ENCODE measurements around the gene LDB3. TPM values are rescaled to one million over a fixed set of nuclear protein-coding genes. Genes with fewer than 3 reads are reported as not detected.

LDB3 gene
- total RNA-seq, 1 donor from 2014 or later, result not detected

DNA sequence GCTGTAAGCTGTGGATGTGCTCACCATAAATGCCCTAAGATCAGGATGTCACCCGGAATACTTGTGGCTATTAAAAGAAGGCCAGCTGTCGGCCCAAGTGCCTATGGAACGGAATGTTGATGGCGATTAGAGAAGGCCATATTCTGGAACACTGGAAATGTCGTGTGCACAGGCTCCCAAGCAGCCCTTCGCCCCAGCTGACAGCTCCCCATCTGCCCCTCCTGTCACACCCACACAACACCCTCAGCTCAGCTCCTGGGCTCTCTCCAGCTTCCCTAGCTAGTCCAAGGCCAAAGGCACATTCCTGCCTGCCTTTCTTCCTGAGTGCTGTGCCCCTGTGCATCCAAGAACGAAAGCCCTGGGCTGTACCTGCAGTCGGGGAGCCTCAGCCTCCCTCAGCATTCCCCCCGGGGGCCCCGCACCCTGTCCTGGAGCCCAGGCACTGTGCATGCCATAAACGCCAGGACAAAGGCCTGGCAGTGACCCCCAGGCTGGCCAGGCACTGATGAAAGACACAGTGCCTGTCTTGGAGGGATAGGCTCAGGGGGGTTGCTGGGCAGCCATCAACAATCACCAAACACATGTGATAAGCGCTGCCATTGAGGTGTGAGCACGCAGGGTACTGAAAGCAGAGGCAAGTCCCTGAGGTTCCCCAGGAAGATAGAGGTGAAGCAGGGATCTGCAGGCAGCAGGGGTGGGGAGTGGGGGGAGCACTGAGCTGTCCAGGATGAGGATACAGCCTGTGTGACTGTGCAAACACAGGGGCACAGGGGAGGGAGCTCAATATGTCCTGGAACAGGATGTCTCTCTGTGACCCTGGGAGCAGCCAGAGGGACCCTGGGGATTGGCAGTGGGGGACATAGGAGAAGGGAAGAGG is 3.7 kb upstream of the LDB3 start:
- no peak for DNase-seq (ENCODE audit: low read depth)
- TF ChIP-seq, protein P1, sequence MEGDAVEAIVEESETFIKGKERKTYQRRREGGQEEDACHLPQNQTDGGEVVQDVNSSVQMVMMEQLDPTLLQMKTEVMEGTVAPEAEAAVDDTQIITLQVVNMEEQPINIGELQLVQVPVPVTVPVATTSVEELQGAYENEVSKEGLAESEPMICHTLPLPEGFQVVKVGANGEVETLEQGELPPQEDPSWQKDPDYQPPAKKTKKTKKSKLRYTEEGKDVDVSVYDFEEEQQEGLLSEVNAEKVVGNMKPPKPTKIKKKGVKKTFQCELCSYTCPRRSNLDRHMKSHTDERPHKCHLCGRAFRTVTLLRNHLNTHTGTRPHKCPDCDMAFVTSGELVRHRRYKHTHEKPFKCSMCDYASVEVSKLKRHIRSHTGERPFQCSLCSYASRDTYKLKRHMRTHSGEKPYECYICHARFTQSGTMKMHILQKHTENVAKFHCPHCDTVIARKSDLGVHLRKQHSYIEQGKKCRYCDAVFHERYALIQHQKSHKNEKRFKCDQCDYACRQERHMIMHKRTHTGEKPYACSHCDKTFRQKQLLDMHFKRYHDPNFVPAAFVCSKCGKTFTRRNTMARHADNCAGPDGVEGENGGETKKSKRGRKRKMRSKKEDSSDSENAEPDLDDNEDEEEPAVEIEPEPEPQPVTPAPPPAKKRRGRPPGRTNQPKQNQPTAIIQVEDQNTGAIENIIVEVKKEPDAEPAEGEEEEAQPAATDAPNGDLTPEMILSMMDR (conservative IDR thresholded peaks at IDR 0.05; ENCODE audit: low read depth, low read length), result no peak
- no peak overlapping the region for H3K4me3 ChIP-seq (ENCODE audit: low read depth, low read length)

DNA sequence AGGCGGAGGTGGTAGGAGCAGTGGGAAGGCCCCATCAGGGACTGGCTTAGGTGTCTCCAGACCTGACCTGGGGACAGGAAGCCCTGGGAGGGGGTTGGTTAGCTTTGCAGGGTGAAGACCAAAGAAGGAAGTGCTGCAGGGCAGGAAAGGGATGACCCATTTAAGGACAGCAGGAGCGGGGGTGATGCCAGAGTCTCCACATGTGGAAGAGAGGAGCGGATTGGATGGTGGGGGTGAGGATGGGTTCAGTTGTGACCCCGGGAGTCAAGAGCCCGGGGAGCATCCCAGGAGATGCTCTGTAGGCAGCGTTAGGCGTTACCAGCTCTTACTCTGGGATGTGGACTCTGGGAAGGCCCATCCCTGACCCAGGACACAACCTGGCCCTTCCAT is 3.1 kb upstream of the LDB3 start:
- TF ChIP-seq, protein P1 (conservative IDR thresholded peaks at IDR 0.05; ENCODE audit: low read depth, low read length), result no peak
- DNase-seq (ENCODE audit: low read depth), result no peak
- H3K4me3 ChIP-seq (ENCODE audit: low read depth, low read length), result no peak overlapping the region

DNA sequence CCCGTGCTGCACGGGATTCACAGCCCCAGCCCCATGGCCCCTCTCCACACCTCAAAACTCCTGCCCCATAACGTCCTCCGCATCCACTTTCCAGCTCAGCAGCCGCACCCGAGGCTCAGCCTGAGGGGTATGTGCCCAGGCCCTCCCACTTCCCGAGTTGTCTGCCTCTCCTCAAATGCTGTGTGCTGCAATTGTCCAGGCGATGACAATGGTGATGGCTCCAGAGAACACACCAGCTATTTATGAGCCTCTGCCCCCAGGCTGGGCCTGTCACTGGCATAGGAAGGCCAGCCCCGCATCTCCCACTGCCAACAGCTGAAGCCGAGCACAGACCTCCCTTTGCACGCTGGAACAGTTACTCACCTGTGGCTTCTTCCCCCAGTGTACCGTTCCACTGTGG is 2.4 kb upstream of the LDB3 start:
- DNase-seq (ENCODE audit: low read depth), result no peak
- H3K4me3 ChIP-seq (ENCODE audit: low read depth, low read length), result no peak overlapping the region
- TF ChIP-seq, protein P1 (conservative IDR thresholded peaks at IDR 0.05; ENCODE audit: low read depth, low read length), result no peak

DNA sequence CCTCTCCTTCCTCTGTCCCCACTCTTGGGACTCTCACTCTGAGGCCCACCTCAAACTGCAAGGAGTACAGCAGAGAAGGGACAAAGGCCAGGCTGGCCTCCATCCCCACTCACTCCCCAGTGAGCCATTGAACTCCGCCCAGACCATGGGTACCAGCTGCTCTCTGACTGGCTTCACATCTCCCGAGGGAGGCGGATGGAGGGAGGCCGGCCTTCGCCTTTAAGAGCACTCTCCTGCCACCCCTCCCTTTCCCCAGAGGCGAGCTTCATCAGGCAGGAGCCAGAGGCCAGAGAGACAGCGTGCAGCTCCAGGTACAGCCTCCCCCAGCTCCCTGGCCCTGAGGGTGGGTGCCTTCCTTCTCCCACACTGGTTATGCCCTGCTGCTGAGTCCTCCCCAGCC is 1.8 kb upstream of the LDB3 start:
- TF ChIP-seq, protein P1 (conservative IDR thresholded peaks at IDR 0.05; ENCODE audit: low read depth, low read length), result no peak
- DNase-seq (ENCODE audit: low read depth), result no peak

DNA sequence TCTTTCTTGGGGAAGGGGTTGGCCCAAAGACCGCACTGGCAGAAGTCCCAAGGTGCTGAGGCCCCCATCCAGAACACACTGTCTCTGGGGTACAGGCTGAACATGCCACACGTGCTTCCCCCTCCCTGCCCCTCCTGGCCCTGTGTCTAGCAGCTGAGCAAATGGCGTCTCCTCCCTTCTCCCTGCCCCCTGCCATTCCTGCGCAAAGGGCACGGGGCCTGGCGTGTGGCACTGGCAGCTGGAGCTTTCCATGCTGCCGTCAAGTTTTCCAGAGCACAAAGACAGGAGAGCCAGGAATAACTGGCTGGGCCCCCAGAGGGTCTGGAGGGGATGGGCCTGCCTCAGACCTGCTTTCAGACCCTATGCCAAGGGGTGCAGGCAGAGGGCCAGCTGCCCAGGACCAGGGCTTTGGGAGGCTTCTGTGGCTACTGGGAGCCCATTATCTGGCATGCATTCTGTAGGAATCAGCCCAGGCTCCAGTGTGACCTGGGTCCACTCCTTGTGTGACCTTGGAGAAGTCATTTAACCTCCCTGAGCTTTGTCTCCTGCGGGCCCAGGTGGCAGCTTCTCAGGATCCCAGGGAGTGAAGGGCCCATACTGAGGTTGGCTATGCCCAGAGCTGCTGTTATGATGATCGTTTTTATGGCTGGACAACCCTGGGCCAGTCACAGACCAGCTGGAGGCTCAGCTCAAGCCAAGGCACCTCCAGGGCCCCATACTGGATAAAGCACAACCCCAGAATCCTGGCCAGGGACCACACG is 710 bp upstream of the LDB3 start:
- no peak overlapping the region for H3K4me3 ChIP-seq (ENCODE audit: low read depth, low read length)
- no peak for DNase-seq (ENCODE audit: low read depth)
- TF ChIP-seq, protein P1 (conservative IDR thresholded peaks at IDR 0.05; ENCODE audit: low read depth, low read length), result no peak

More for the DNA sequence above, 1.8 kb upstream of the LDB3 start:
- no peak overlapping the region for H3K4me3 ChIP-seq (ENCODE audit: low read depth, low read length)

DNA sequence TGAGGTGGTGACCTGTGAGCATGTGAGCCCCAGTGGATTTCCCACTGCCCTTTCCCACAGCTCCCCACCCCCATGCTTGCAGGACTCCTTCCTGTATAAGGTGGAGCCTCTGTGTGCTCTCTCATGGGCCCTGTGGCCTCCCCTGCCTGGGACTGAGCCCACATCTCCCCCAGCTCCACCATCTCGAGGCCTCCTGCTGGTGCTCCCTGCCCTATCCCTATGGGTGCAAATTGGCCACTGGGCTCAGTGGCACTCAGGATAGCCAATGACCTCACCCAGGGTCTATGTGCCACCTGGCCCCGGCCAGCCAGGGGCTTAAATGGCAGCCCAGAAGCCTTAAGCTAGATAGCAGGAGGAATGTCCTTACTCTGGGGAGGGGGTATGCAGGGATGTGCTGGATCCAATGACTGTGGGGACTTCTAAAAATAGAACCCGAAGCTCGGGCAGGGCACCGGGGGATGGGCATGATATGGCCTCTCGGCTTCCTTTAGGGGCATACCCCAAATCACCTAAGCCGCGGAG is 2.0 kb downstream of the LDB3 start:
- H3K4me3 ChIP-seq (ENCODE audit: low read depth, low read length), result no peak overlapping the region
- DNase-seq (ENCODE audit: low read depth), result no peak
- TF ChIP-seq, protein P1 (conservative IDR thresholded peaks at IDR 0.05; ENCODE audit: low read depth, low read length), result no peak

Data from epithelial cell of proximal tubule (primary cell).